Nephron (organoid): ENCODE data around the gene SLAMF7.

Source experiments
- H3K27ac Mint-ChIP-seq, 3 experiments: 2 replicates each; pipeline ENCODE4 v1.8.0; 2020; ENCODE audit warnings: mixed read lengths in 3 of 3, mild to moderate bottlenecking in 2 of 3, moderate library complexity in 1 of 3
- H3K27me3 Mint-ChIP-seq: 2 replicates; pipeline ENCODE4 v1.8.0; 2021; ENCODE audit warnings: low read depth, mild to moderate bottlenecking, moderate library complexity, mixed read lengths
- H3K36me3 Mint-ChIP-seq: 2 replicates; pipeline ENCODE4 v1.8.0; 2020; ENCODE audit warnings: low read depth, mixed read lengths
- H3K4me1 Mint-ChIP-seq: 2 replicates; pipeline ENCODE4 v1.8.0; 2020; ENCODE audit warnings: mixed read lengths
- H3K4me3 Mint-ChIP-seq, 3 experiments: 2 replicates each; pipeline ENCODE4 v1.8.0; 2020; ENCODE audit warnings: mild to moderate bottlenecking in 3 of 3, mixed read lengths in 3 of 3, moderate library complexity in 2 of 3
- H3K9me3 Mint-ChIP-seq: 2 replicates; pipeline ENCODE4 v1.8.0; 2020; ENCODE audit warnings: mixed read lengths
- CTCF ChIP-seq, 3 experiments: fragments of 200-600 bp; sonication (generic); IDR thresholded peaks; one replicate each; pipeline ENCODE4 v1.5.0; 2021; ENCODE audit warnings: antibody characterized with exemption in 3 of 3; ENCODE audit not compliant: unreplicated experiment in 3 of 3

Gene SLAMF7

DNA sequence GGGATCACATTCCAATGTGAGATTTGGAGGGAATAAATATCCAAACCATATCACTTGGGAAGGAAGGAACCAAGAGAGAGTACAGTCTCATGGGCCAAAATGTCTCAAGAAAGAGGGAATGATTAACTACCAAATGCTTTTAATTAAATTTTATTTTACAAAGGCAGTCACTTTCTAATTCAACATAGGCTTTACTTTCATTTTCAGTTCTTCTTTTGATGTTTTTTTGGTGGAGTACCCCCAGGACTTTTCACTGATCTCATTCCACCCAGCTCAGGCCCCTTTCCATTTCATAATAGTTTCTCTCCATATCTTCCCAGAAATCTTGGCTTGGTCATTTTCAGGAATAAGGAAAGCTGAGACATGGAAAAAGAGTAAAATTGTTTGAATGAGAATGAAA lies 5.1 kb upstream of the SLAMF7 start:
- Mint-ChIP-seq H3K4me1 (no peaks in the 10 kb centered on the region), H3K9me3 (peaks cover 7% of the 10 kb centered on the region), H3K4me3 (no peak overlapping the region), H3K27ac (no peak overlapping the region), H3K36me3 (no peaks in the 10 kb centered on the region), H3K27me3 (no peaks in the 10 kb centered on the region)
- TF ChIP-seq CTCF (IDR thresholded peaks at IDR 0.05; ENCODE audit: unreplicated experiment in 3 of 3), result no peak

GRCh38 chr1:160734301-160734700 lies 4.7 kb upstream of the SLAMF7 start:
- Mint-ChIP-seq H3K4me3 (no peak overlapping the region), H3K4me1 (no peaks in the 10 kb centered on the region), H3K27me3 (no peaks in the 10 kb centered on the region), H3K9me3 (peaks cover 7% of the 10 kb centered on the region), H3K36me3 (no peaks in the 10 kb centered on the region), H3K27ac (no peak overlapping the region)
- no peak for TF ChIP-seq CTCF (IDR thresholded peaks at IDR 0.05; ENCODE audit: unreplicated experiment in 3 of 3)

DNA sequence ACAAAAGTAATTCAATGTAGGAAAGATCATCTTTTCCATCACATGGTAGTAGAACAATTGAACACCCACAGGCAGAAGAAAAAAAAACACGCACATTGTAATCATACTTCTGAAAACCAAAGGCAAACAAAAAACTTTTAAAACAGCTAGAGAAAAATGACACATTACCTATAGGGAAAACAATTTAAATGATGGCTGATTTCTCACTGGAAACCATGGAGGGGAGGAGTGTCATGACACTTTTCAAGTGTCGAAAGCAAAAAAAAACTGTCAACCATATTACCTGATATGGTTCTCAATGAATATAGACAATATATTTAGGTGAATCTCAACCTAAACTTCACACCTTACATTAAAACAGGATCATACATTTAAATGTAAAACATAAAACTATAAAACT lies 776 bp upstream of the SLAMF7 start:
- H3K9me3 Mint-ChIP-seq, result peaks cover 5% of the 10 kb centered on the region
- no peak overlapping the region for H3K4me3 Mint-ChIP-seq
- no peak for TF ChIP-seq CTCF (IDR thresholded peaks at IDR 0.05; ENCODE audit: unreplicated experiment in 3 of 3)
- H3K4me1 Mint-ChIP-seq, result no peaks in the 10 kb centered on the region
- H3K36me3 Mint-ChIP-seq, result no peaks in the 10 kb centered on the region
- H3K27me3 Mint-ChIP-seq, result no peaks in the 10 kb centered on the region
- H3K27ac Mint-ChIP-seq, result no peak overlapping the region

GRCh38 chr1:160740133-160740688 lies 1.2 kb downstream of the SLAMF7 start:
- H3K27me3 Mint-ChIP-seq, result no peaks in the 10 kb centered on the region
- TF ChIP-seq CTCF (IDR thresholded peaks at IDR 0.05; ENCODE audit: unreplicated experiment in 3 of 3), result no peak
- peaks cover 5% of the 10 kb centered on the region for H3K9me3 Mint-ChIP-seq
- peaks cover 5% of the 10 kb centered on the region for H3K4me1 Mint-ChIP-seq
- no peak overlapping the region for H3K27ac Mint-ChIP-seq
- no peak overlapping the region for H3K4me3 Mint-ChIP-seq
- H3K36me3 Mint-ChIP-seq, result no peaks in the 10 kb centered on the region

- H3K27ac Mint-ChIP-seq, result no peak overlapping the region
- no peak overlapping the region for H3K4me3 Mint-ChIP-seq
- peaks cover 2% of the 10 kb centered on the region for H3K9me3 Mint-ChIP-seq
- TF ChIP-seq CTCF (IDR thresholded peaks at IDR 0.05; ENCODE audit: unreplicated experiment in 3 of 3), result no peak
- H3K27me3 Mint-ChIP-seq, result no peaks in the 10 kb centered on the region
- H3K4me1 Mint-ChIP-seq, result peaks cover 5% of the 10 kb centered on the region
- no peaks in the 10 kb centered on the region for H3K36me3 Mint-ChIP-seq
Measured at GRCh38 chr1:160741092-160741501, 2.0 kb downstream of the SLAMF7 start.

DNA sequence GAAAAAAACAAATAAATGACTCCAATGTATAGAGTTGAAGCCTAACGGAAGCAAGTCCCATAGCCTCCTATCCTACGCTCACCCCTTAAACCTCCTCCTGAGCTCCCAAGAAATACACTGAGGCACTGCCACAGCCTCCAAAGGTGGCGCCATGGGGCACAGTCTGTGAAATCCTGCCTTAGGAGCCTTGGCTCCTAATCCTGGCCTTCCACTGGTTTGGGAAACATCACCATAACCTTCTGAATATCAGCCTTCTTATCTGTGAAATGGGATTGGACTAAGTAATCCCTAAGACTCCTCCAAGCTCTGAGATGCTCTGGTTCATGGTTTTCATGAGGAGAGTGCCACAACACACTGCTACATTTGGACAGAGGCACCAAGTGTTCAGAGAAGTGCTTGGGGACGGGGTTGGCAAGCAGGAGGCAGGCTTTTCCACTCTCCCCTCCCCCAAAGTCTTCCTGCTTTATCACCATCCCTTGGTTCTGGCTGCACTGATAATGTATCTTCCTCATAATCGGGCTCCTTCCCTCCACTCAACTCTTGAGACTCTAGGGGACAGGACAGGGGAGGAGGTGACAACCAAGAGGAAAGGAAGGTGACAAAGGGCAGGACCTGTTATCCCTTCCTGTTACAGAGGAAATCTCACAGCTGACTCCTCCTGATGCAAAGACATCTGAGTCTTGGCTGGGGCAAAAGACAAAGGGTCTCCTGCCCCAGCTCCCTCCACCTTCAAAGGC lies 2.7 kb downstream of the SLAMF7 start:
- Mint-ChIP-seq H3K9me3 (no peaks in the 10 kb centered on the region), H3K27ac (no peak overlapping the region), H3K4me1 (peaks cover 5% of the 10 kb centered on the region), H3K4me3 (no peak overlapping the region), H3K27me3 (no peaks in the 10 kb centered on the region), H3K36me3 (no peaks in the 10 kb centered on the region)
- no peak for TF ChIP-seq CTCF (IDR thresholded peaks at IDR 0.05; ENCODE audit: unreplicated experiment in 3 of 3)
